Urothelium cell line (cell line): Measurements from ENCODE around the gene GPR31.
"Not testable (repeated sequence)": the region's sequence is repeated elsewhere in the genome, so short reads cannot be mapped to it uniquely, and the experiment has no call there.

ENCODE experiments used
- DNase-seq: peaks from one replicate; pipeline ENCODE4 v3.0.0; 2011; ENCODE audit warnings: low spot score, mixed read lengths
- FAIRE-seq: peaks from 2 replicates; lab custom pipeline; 2011; peaks lifted over from hg19 to GRCh38; lab: Jason Lieb, UNC

GPR31 gene

GRCh38 chr6:167168296-167168695 is 10.5 kb upstream of the GPR31 start:
- FAIRE-seq, result peak; percentile 93
- DNase-seq, result not testable (repeated sequence)

- not testable (repeated sequence) for DNase-seq
- peak; percentile 83 for FAIRE-seq
Measured at GRCh38 chr6:167167699-167168098, 9.9 kb upstream of the GPR31 start.

GRCh38 chr6:167165858-167166471 is 8.2 kb upstream of the GPR31 start:
- FAIRE-seq, result no peak

GRCh38 chr6:167164261-167164660 is 6.5 kb upstream of the GPR31 start:
- FAIRE-seq (no peak), DNase-seq (no peak)

More at GRCh38 chr6:167165858-167166471, 8.2 kb upstream of the GPR31 start:
- DNase-seq, result no peak

- DNase-seq (no peak), FAIRE-seq (no peak)
Measured at GRCh38 chr6:167163476-167164011, 5.8 kb upstream of the GPR31 start.

GRCh38 chr6:167162591-167162990 is 4.8 kb upstream of the GPR31 start:
- no peak for FAIRE-seq
- no peak for DNase-seq

- DNase-seq (no peak), FAIRE-seq (no peak)
Measured at GRCh38 chr6:167161851-167162467, 4.2 kb upstream of the GPR31 start.

GRCh38 chr6:167157414-167157813 is 366 bp downstream of the GPR31 start:
- no peak for FAIRE-seq
- DNase-seq, result no peak

GRCh38 chr6:167154895-167155294 is 2.9 kb downstream of the GPR31 start:
- no peak for DNase-seq
- no peak for FAIRE-seq

GRCh38 chr6:167154291-167154690 is 3.5 kb downstream of the GPR31 start:
- no peak for DNase-seq
- FAIRE-seq, result no peak

GRCh38 chr6:167153521-167153959 is 4.2 kb downstream of the GPR31 start:
- peak; percentile 62 for DNase-seq
- no peak for FAIRE-seq

- no peak for DNase-seq
Measured at GRCh38 chr6:167152862-167153261, 4.9 kb downstream of the GPR31 start.

GRCh38 chr6:167151648-167152047 is 6.1 kb downstream of the GPR31 start:
- no peak for FAIRE-seq

More at GRCh38 chr6:167152862-167153261, 4.9 kb downstream of the GPR31 start:
- FAIRE-seq, result no peak

GRCh38 chr6:167150941-167151549 is 6.7 kb downstream of the GPR31 start:
- no peak for FAIRE-seq
- DNase-seq, result no peak

More at GRCh38 chr6:167151648-167152047, 6.1 kb downstream of the GPR31 start:
- DNase-seq, result no peak

- no peak for FAIRE-seq
- no peak for DNase-seq
Measured at GRCh38 chr6:167148997-167149396, 8.8 kb downstream of the GPR31 start.

- no peak for DNase-seq
- FAIRE-seq, result no peak
Measured at GRCh38 chr6:167148021-167148420, 9.8 kb downstream of the GPR31 start.

GRCh38 chr6:167146977-167147376 is 10.8 kb downstream of the GPR31 start:
- DNase-seq, result no peak
- FAIRE-seq, result no peak

GRCh38 chr6:167146135-167146534 is 11.6 kb downstream of the GPR31 start:
- DNase-seq (no peak), FAIRE-seq (no peak)

- DNase-seq, result no peak
- no peak for FAIRE-seq
Measured at GRCh38 chr6:167145461-167145860, 12.3 kb downstream of the GPR31 start.

GRCh38 chr6:167143041-167143440 is 14.7 kb downstream of the GPR31 start:
- FAIRE-seq, result no peak
- DNase-seq, result no peak

- FAIRE-seq (no peak), DNase-seq (no peak)
Measured at GRCh38 chr6:167142433-167142761, 15.4 kb downstream of the GPR31 start.
